NCI-H187 treated with DMSO at 0.1 percent for 48 hours (cell line): ENCODE data around the gene HS3ST4.

Source experiments
- DNase-seq: peaks from one replicate; lab custom pipeline; 2025; lab: John Stamatoyannopoulos, UW

The HS3ST4 gene

DNA sequence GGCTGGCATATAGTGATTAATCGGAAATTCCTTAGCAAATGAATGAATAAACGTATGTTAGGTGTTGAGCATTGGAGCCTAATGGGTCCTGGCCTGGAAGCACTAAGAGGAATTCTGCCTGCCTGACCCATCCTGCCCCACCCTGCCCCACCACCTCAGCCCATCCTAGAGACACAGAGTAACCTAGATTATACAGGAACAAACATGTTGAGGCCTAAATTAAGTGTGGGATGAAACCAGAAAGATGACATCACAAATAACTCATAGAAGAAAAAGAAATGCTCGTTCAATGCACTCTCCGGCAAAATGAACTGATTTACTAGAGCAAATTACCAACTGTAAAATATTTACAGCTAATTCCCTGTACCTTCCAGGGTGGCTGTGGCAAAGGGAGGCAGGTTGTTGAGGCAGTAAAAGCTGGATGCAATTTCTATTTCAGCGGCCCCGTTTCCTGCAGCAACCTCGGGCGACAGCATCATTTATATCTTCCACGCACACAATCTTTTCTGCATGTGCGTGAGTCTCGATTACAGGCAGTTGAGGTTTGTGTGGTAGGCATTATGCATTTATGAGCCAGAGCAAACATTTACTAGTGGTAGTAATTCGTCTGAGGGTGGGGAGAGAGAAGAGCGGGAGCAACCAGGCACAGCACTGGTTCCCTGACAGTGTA lies 417.2 kb downstream of the HS3ST4 start:
- no peak for DNase-seq

DNA sequence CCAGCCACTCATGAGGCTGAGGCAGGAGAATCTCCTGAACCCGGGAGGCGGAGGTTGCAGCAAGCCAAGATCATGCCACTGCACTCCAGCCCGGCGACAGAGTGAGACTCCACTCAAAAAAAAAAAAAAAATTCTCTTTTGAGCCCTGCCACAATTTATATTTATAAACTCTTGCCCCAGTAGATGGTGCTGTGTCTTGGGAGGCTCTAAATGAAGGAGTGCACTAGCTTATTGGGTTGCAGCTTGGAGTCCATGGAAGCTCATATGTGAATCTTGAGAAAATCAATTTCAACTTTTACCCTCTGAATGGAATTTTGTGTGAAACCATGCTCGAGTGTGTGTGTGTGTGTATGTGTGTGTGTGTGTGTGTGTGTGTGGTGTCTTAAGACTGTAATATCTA lies 420.1 kb downstream of the HS3ST4 start:
- DNase-seq, result no peak

DNA sequence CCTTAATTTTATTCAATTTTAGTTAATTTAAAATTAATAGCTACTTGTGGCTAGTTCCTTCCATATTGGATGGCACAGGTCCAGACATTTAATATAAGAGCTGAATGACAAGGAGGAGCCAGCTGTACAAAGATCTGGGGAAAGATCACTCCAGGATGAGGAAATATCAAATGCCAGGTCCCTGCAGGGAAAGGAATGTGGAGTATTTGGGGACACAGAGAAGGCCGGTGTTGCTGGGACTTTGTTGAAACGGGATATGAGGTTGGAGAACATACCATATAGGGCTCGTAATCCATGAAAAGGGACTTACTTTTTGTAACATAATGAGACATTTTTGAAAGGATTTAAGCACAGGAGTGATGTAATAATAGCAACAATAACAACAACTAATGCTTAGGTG lies 426.8 kb downstream of the HS3ST4 start:
- no peak for DNase-seq

DNA sequence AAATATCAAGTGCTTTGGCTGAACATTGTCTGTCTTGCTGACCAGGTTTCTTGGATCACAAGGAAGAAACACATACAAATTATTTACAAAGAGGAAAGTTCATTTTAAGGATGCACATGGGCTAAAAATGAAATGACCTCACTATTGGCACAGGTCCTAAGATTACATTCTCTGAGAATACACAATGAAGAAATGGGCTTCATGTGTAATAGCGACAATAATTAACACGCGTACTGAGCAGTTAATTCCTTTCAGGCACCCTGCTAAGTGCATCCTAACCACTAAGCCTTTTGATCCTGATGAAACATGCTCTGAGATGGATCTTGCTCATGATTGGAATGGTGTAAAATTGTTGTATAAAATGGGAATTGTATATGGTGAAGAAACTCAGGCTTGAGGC lies 429.0 kb downstream of the HS3ST4 start:
- no peak for DNase-seq

DNA sequence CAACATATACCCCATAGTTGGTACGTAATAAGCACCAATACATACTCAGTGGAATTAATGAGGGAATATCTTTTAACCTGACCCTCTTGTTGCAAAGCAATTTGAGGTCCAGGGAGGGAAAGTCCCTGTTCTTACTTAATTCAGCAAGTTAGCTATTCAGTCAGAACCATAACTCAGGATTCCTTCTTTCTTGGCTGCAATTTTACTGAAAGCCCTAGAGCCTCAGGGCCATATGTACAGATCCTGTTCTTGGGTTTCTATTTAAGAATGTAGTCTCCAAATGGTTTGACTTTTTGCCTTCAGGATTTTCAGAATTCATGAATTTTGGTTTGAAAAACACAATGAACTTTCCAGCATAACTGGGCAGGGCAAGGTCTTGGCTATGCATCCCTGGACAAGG lies 436.5 kb downstream of the HS3ST4 start:
- DNase-seq, result no peak

DNA sequence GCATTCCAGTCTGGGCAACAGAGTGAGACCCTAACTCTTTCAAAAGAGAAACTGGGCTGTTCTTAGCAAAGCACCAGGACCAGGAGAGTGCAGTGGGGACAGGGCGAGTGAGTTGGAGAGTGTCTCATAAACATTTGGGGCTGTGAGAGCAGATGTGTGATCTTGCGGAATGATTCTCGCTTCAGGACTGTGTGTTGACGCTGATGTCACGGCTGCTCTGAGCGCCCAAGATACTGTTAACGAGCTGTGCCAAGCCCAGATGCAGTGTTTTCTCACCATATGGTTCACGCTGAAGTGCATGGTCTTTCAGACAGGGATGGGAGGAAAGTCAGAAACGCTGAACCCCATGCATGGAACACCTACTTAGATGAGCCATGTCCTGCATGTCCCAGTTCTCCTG lies 438.2 kb downstream of the HS3ST4 start:
- no peak for DNase-seq

DNA sequence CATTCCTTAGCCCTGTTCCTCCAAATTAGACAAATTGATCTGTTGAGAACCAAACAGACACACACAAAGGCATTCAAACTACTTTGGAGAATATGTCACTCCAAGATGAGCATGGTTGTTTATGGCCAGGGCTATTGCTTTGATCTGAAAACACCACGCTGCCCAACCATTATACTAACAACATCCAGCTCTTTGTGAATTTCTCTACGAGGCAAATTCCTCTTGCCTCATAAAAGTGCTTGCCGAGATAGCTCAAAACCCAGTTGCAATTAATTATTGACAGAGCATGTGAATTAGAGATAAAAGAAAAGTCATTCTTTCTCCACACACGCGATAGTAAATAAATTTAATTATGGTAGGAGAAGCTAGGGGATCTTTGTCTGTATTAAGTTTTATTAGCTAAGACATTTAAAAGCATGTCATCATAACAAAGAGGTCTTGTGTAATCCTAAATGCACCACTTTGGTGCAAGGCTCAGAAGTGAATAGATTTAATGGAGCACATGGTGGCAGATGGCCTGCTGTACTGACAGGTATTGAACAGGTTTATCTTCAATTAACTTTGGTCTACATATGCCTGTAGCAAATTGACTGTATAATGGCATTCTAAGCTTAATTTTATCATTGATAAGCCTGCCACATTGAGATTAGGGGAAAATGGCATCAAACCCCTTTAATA lies 441.8 kb downstream of the HS3ST4 start:
- no peak for DNase-seq

DNA sequence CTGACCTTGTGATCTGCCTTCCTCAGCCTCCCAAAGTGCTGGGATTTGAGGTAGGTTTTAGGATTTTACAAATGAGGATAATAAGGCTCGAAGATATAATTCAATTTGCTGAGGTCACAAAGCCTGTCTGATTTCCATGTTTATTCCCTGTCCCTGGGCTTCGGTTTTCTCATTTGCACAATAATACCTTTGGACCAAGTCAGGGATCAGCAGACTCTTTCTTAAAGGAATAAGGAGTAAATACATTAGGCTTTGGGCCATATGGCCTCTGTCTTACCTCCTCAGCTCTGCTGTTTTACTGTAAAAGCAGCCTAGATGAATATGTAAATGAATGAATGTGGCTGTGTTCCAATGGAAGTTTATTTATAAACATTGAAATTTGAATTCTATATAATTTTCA lies 442.8 kb downstream of the HS3ST4 start:
- DNase-seq, result no peak

DNA sequence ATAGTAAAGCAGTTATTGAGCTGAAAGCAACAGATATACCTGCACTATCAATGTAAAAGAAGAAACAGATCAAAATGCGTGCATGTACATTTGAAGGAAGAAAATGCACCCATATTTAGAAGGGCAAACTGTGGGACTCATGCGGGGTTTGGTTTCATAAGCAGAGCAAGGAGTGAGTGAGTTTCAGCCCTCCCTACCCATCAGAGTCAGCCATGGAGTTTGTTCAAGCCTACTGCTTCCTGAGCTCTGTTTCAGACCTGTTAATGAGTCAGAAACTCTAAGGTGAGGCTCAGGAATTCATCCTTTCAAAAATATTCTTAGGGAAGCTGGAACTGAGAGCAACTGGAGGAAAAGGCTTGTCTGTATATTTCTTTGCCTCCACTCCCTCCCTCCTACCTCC lies 446.2 kb downstream of the HS3ST4 start:
- no peak for DNase-seq

DNA sequence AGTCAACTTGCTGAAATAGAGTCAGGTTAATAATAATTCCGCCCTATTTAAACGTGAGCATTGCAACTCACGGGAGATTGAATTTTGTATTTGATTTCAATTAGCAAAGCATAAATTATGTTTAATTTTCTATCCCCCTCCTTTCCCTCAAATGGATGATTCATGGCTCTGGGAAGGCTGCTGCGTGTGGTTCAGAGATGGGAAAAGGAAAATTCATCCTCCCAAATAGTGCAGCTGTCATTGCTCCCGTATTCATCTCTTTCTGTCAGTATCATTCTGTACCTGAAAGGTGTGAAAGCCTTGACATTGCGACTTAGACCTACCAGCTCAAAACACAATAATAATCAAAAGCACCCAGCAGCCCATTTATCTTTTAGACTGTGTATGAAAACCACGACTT lies 447.3 kb downstream of the HS3ST4 start:
- DNase-seq, result no peak

DNA sequence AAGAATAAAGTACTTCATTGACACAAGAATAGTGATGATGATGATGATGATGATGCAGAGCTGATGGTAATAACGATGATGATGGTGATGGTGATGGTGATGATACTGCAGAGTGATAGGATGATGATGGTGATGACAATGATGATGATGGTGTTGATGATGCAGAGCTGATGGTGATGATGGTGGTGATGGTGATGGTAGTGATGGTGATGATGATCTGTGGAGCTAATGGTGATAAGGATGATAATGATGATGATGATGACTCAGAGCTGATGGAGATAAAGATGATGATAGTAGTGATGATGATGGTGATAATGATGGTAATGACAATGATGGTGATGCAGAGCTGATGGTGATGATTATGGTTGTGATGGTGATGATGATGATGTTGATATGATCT lies 448.1 kb downstream of the HS3ST4 start:
- DNase-seq, result no peak

DNA sequence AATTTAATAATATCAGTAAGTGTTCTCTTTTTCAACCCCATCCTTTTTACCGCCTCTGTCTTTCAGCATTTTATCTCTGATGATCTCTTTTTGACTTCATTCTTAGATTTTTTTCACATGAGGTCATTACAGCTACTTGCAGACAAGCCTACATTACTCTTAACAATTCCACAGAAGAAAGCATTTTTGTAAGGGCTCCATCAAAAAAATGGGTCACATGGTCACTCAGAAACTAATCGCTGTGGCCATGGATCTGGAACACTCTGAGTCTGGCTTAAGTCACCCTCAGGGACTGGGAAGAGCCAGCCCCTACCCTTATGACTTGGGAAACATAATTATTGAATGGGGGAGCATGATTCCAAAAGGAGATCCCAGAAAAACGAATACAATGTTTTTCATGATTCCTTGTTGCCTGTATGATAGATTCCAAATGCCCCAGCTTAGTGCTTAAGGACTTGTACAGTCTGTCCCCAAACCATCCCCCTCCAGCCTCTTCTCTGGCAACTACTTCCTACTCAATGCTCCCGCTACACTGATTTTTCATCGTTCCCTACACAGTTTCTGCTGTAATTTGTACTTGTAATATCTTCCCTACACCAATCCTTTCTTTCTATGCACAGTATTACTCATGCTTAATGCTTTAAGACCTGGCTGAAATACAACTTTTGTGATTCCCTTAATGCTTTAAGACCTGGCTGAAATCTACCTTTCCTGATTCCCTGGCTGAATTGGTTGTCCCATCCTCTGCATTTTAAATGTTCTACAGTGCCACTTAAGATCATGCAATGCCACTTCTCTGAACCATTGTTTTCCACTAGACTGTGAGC lies 457.8 kb downstream of the HS3ST4 start:
- no peak for DNase-seq

DNA sequence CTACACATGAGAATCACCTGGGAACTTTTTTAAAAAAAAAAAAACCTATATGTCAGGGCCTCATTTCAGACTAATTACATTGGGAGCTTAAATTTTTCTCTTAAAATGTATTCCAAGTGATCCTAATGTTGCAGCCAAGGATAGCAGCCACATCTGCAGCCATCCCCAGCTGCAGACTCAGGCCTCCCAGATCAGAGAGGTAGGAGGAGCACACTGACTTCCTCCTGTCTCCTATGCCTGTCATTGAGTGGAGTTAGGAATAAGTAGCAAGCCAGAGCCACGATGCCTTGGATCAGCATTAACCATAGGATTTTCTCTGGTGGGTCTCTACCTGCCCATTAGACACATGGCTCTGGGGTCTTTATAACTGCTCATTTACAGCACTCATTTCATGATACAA lies 463.5 kb downstream of the HS3ST4 start:
- DNase-seq, result no peak

DNA sequence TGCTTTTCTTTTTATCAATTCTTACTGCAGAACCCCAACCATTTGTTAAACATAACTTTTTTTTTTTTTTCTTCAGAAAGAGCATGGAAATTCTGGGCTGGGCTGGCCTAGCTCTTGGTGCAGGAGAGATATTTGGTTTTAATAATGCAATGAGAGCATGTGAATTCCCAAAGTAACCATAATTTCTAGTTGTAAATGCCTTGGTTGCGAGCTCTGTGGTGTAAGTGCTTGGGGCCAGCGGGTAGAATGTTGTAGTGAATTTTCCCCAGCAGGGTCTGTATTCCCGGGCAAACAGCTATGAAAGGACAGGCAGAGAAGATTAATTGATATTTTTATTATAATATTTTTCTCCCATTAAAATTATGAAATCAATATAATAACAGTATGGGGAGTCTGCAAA lies 465.6 kb downstream of the HS3ST4 start:
- no peak for DNase-seq

DNA sequence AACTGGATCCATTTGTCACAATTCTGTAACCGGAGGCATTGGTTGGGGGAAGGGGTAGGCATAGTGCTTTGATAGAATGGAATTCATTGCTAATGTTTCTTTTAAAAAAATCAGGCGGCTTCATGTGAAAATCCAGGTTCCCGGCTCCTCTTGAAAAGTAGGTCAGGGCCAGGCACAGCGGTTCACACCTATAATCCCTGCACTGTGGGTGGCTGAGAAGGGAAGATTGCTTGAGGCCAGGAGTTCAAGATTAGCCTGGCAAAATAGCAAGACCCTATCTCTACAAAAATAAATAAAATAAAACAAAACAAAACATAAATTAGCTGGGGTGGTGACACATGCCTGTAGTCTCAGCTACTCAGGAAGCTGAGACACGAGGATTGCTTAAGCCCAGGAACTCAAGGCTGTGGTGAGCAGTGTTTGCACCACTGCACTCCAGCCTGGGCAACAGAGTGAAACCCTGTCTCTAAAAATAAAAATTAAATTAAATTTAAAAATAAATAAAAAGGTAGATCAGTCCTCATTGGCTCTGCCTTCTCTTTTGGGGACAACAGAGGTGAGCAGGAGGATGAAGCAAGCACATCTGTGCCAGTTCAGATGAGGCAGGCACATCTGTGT lies 466.5 kb downstream of the HS3ST4 start:
- DNase-seq, result no peak

DNA sequence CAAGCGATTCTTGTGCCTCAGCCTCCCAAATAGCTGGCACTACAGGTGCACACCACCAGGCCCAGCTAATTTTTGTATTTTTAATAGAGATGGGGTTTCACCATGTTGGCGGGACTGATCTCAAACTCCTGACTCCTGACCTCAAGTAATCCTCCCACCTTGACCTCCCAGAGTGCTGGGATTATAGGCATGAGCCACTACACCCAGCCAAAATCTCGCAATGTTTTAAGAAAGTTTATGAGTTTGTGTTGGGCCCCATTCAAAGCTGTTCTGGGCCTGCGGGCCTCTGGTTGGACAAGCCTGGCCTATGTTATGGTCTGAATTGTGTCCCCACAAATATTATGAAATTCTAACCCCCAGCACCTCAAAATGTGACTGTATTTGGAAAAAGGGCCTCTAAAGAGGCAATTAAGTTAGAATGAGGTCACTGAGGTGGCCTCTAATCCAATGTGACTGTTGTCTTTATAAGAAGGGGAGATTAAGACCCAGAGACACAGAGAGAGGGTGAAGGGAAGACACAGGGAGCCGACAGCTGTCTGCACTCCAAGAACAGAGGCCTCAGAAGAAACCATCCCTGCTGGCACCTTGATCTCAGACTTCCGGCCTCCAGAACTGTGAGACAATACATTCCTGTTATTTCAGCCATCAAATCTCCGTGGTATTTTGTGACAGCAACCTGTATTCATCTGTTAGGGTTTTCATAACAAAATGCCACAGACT lies 469.9 kb downstream of the HS3ST4 start:
- no peak for DNase-seq

DNA sequence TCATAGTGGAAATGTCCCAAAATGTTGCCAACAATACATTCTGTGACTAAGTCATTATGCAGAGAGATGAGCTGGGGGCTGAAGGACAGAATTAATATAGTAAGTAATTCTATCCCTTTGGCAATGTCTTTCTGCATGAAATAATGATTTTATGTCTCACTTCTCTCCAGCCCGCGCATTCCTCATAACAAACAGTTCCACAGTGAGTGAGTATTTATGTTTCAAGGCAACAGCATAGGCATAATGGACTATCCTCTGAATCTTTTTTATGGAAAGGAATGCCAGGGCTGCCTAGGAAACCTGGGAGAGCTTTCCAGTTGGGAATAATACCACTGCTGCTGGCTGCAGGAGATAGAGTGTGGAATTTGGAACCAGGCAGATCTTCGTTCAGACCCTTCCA lies 477.7 kb downstream of the HS3ST4 start:
- DNase-seq, result no peak

DNA sequence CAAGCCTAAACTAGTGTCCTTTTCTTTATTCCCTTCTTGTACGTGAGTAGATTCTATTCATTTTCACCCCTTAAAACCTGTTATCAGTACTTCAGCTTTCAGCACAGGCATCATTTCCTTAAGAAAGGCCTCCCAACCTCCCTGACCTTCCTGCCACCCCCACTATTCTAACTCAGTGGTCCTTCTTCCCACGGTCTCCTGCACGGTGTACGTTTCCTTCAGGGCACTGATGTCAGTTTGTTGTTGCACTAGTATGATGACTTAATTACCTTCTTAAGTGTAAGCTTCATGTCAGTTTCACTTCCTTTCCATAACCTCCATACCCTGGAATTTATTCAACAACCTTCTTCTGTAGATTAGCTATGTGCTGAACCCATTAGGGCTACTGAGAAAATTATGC lies 484.2 kb downstream of the HS3ST4 start:
- no peak for DNase-seq

DNA sequence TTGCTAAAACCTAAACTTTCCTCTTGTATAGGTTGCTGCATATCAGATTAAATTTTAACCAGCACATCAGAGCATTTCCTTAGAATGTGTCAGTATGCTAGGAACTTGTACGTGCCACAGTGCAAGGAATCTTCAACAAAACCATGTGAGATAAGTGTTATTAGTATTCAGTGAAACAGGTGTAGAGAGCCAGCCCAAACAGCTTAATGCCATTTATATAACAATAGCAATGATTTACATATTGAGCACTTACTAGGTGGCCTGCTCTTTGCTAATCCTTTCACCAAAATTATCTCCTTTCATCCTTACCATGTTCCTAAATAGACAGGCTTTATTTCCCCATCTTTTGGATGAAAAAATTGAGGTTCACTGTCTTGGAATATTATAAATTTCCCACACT lies 485.7 kb downstream of the HS3ST4 start:
- DNase-seq, result no peak

DNA sequence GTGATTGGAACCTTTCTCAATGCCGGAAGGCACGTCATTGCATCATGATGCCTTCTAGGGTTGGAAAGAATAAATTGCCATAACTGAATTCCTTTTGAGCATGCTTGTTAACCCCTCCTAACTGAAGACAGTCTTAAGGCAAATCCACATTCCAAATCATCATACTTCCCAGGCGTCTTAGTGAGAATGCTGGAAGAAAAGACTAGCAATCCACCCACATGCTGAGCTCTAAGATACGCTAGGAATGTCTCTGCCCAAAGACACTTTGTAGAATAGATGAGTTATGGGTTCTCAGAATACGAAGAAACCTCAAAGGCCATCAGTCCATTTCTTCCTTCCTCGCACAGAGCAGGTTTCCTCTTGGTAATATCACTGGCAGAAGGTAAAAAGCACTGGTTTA lies 486.5 kb downstream of the HS3ST4 start:
- DNase-seq, result no peak

DNA sequence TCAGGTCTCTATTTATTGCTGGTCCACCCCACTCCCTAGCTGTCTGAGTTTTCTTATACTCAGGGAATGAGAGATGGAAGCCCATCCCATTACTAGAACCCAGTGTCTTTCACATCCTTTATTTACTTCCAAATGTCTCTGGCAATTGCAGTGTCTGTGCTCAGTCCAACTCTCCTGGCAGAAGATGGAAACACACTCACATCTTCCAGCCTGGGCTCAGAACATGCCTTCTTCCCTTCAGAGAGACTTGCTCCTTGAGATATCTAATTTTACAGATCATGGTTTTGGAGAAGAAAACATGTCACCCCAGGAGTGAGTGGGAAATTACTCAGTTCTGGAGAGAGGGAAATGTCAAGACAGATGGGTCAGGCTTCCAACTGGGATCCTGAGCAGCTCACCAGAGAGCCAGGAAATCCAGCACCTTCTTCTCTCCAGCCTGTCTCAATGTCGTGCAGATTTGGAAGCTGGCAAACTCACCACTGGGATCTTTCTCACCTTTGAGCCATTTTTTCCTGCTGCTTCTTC lies 494.4 kb downstream of the HS3ST4 start:
- no peak for DNase-seq
